Gastroesophageal sphincter (tissue), 4 donors: ENCODE measurements around the gene RNLS. TPM values are rescaled to one million over a fixed set of nuclear protein-coding genes. Genes with fewer than 3 reads are reported as not detected.
"Not testable (repeated sequence)": the region's sequence is repeated elsewhere in the genome, so short reads cannot be mapped to it uniquely, and the experiment has no call there.

ENCODE experiments used
- ATAC-seq: fragments of 150-250 bp; one replicate; pipeline ENCODE4 v1.9.1; 2016; ENCODE audit warnings: mild to moderate bottlenecking, moderate library complexity
- H3K27ac ChIP-seq, 4 donors: fragments of 200-600 bp; sonication (generic) in 3 of 4; 1 replicate in 3 of 4; 2 replicates in 1 of 4; pipeline ENCODE4 v1.5.1; 2016 to 2019
- H3K27me3 ChIP-seq: fragments of 200-600 bp; sonication (generic); one replicate; pipeline ENCODE4 v1.5.1; 2019
- H3K36me3 ChIP-seq, 2 donors: fragments of 200-600 bp; sonication (generic); one replicate each; pipeline ENCODE4 v1.5.1; 2019; ENCODE audit warnings: control low read depth in 1 of 2
- H3K4me1 ChIP-seq, 3 donors: fragments of 200-600 bp; sonication (generic); 1 replicate in 2 of 3; 2 replicates in 1 of 3; pipeline ENCODE4 v1.5.1; 2016 to 2019; ENCODE audit warnings: control low read depth in 2 of 3
- H3K4me3 ChIP-seq, 2 donors: fragments of 200-600 bp; sonication (generic); one replicate each; pipeline ENCODE4 v1.5.1; 2019; ENCODE audit warnings: mild to moderate bottlenecking in 1 of 2, moderate library complexity in 1 of 2
- H3K9me3 ChIP-seq, 3 donors: fragments of 200-600 bp; sonication (generic); one replicate each; pipeline ENCODE4 v1.5.1; 2017 to 2019; ENCODE audit warnings: control low read depth in 2 of 3
- CTCF ChIP-seq, 4 experiments: fragments of 200-600 bp in 2 of 4; fragments of 450-650 bp in 2 of 4; sonication (generic) in 1 of 4; IDR thresholded peaks; one replicate each; pipeline ENCODE4 v1.5.1; 2017 to 2019; ENCODE audit warnings: antibody characterized with exemption in 4 of 4, mild to moderate bottlenecking in 2 of 4, moderate library complexity in 2 of 4
- EP300 ChIP-seq: sonication (generic); formaldehyde crosslinking; IDR thresholded peaks from one replicate; pipeline ENCODE4 v1.6.1; 2017; ENCODE audit warnings: antibody characterized with exemption, mild to moderate bottlenecking
- POLR2A ChIP-seq, 2 donors: fragments of 450-650 bp; IDR thresholded peaks; one replicate each; pipeline ENCODE4 v1.6.1; 2017; ENCODE audit warnings: antibody characterized with exemption in 2 of 2, mild to moderate bottlenecking in 2 of 2, moderate library complexity in 1 of 2
- POLR2AphosphoS5 ChIP-seq: sonication (generic); formaldehyde crosslinking; IDR thresholded peaks from one replicate; pipeline ENCODE4 v1.6.1; 2017; ENCODE audit warnings: antibody characterized with exemption
- WGBS, 2 donors: methylation state at CpG; one replicate each; pipeline ENCODE4 v1.1.5; 2018; ENCODE audit warnings: low coverage in 1 of 2; 5-methylcytosine and 5-hydroxymethylcytosine counted together
- total RNA-seq, 4 donors: library from RNA; depleted of rRNA; stranded (reverse); fragments of >200 nt; gene quantifications; one replicate each; pipeline ENCODE4 v1.1.0, GENCODE V29; 2016

Gene RNLS
- total RNA-seq, 4 donors from 2014 or later: 9.4 to 25.1 (median 15.3) TPM

GRCh38 chr10:88313878-88314277 is 269.2 kb downstream of the RNLS start:
- no peak overlapping the region for H3K27ac ChIP-seq

DNA sequence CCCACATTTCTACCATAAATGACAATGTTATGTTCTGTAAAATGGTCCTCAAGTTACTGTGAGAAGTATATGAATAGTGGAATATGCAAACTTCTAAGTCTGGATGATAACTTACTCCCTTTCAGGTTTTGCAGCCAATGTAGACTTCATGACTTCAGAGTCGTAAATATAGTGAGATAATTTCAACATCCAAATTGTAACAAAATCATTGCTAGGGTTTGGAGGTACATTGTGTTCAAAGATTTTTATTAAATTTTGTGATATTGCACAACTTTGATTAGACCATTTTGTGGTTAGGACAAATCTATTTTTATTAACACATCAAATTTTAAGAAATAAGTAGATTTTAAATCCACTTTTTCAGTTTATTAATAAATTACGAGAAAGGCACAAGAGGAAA is 270.3 kb downstream of the RNLS start:
- 80 to 94% methylated on average over 2 of the region's 2 CpGs for WGBS, 2 donors
- H3K27me3 ChIP-seq: no peaks in the 10 kb centered on the region
- no peak overlapping the region for H3K4me3 ChIP-seq
- TF ChIP-seq CTCF (IDR thresholded peaks at IDR 0.05) (no peak), POLR2AphosphoS5 (peak; percentile 26), EP300 (no peak), POLR2A (IDR thresholded peaks at IDR 0.05) (no peak)
- no peaks in the 10 kb centered on the region for H3K9me3 ChIP-seq
- H3K36me3 ChIP-seq: no peaks in the 10 kb centered on the region
- no peak overlapping the region for H3K27ac ChIP-seq
- peaks cover 0 to 6% (median 0%) of the 10 kb centered on the region in 3 donors for H3K4me1 ChIP-seq
- no peak for ATAC-seq

More at GRCh38 chr10:88313878-88314277, 269.2 kb downstream of the RNLS start:
- H3K27me3 ChIP-seq: no peaks in the 10 kb centered on the region
- WGBS, 2 donors: 69 to 88% methylated on average over 1 of the region's 1 CpG
- no peaks in the 10 kb centered on the region for H3K36me3 ChIP-seq
- peaks cover 0 to 4% (median 0%) of the 10 kb centered on the region in 3 donors for H3K9me3 ChIP-seq
- no peak overlapping the region for H3K4me3 ChIP-seq
- ATAC-seq: no peak
- TF ChIP-seq CTCF (IDR thresholded peaks at IDR 0.05): no peak
- TF ChIP-seq POLR2A (IDR thresholded peaks at IDR 0.05): no peak
- no peak for TF ChIP-seq POLR2AphosphoS5
- TF ChIP-seq EP300: no peak
- peaks cover 0 to 6% (median 0%) of the 10 kb centered on the region in 3 donors for H3K4me1 ChIP-seq

DNA sequence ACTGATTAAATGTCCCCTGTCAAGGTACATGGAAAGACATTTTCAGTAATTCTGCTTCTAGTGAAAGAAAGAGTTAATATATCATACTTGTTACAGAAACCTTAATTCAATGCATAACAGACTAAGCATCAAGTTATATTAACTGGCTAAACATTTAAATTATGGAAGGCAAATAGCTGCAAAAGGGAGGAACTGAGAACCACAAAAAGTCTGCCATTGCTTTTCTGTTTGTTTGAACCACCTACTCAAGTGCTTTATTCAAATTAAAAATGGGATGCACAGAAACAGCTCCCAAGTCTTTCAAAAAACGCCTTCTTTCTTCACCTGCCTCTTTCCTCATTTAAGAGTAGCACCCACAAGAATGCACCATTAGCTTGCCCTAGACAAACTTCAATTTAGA is 271.9 kb downstream of the RNLS start:
- no peak for ATAC-seq

GRCh38 chr10:88309365-88309764 is 273.8 kb downstream of the RNLS start:
- H3K36me3 ChIP-seq: no peaks in the 10 kb centered on the region

More for the DNA sequence above, 271.9 kb downstream of the RNLS start:
- H3K9me3 ChIP-seq: no peaks in the 10 kb centered on the region
- WGBS, 2 donors: 73 to 80% methylated on average over 1 of the region's 1 CpG
- H3K4me1 ChIP-seq: peaks cover 0 to 6% (median 0%) of the 10 kb centered on the region in 3 donors
- no peak overlapping the region for H3K4me3 ChIP-seq
- H3K27me3 ChIP-seq: no peaks in the 10 kb centered on the region
- no peak overlapping the region for H3K27ac ChIP-seq
- no peaks in the 10 kb centered on the region for H3K36me3 ChIP-seq
- TF ChIP-seq POLR2A (IDR thresholded peaks at IDR 0.05): no peak
- TF ChIP-seq POLR2AphosphoS5: no peak
- TF ChIP-seq CTCF (IDR thresholded peaks at IDR 0.05): no peak
- no peak for TF ChIP-seq EP300

GRCh38 chr10:88308361-88308760 is 274.8 kb downstream of the RNLS start:
- H3K27me3 ChIP-seq, ATAC-seq, H3K4me1 ChIP-seq, H3K4me3 ChIP-seq, H3K9me3 ChIP-seq, H3K36me3 ChIP-seq, H3K27ac ChIP-seq: not testable (repeated sequence)
- 94 to 100% methylated on average over 2 of the region's 2 CpGs for WGBS, 2 donors

More at GRCh38 chr10:88309365-88309764, 273.8 kb downstream of the RNLS start:
- ATAC-seq: no peak
- no peaks in the 10 kb centered on the region for H3K27me3 ChIP-seq
- TF ChIP-seq CTCF (IDR thresholded peaks at IDR 0.05): no peak
- no peak for TF ChIP-seq POLR2A (IDR thresholded peaks at IDR 0.05)
- TF ChIP-seq EP300: no peak
- TF ChIP-seq POLR2AphosphoS5: no peak
- no peak overlapping the region for H3K27ac ChIP-seq
- H3K9me3 ChIP-seq: no peaks in the 10 kb centered on the region
- no peak overlapping the region for H3K4me3 ChIP-seq
- WGBS, 2 donors: 77 to 85% methylated on average over 3 of the region's 3 CpGs
- H3K4me1 ChIP-seq: peaks cover 0 to 6% (median 0%) of the 10 kb centered on the region in 3 donors
